Activated T-cell treated with anti-CD3 and anti-CD28 coated beads for 48 hours (primary cell): ENCODE results near the gene CHRNA4.

ENCODE experiments used
- DNase-seq: peaks from one replicate; pipeline ENCODE4 v3.0.0-alpha.2; 2020; ENCODE audit warnings: low read depth

The CHRNA4 gene

GRCh38 chr20:63333241-63333836 lies 27.8 kb downstream of the CHRNA4 start:
- no peak for DNase-seq

DNA sequence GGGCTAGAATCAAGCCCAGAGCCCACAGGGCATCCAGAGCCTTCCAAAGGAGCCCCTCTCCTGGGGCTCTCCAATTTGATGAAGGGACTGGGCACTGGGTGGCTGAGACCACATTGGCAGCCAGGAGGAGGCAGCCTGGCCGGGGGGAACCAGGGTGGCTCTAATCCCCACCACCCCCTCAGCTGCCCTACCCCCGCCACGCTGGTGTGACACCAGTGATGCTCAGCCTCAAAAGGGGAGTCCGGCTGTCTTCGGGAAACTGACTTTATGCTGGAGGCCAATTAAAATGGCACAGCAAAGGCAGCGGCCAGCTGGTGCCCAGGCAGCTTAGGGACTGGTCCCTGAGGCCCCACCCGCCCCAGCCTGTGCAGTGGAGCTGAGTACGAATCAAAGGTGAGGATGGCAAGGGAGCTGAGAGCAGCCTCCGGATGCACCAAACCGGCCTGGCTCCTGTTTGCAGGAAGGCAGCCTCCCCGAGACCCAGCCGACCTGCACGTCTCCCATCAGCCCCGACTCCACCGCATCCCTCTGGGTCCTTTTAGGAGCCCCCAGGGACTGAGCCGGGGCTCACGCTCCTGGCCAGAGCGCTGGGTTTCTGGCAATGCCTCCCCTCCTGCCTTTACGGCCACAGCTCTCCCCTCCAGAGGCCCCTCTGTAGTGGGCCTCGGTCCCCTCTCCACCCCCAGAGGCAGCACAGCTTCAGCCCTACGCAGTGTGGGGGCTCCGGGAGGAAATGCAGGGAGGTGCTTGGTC lies 28.5 kb downstream of the CHRNA4 start:
- DNase-seq = no peak

DNA sequence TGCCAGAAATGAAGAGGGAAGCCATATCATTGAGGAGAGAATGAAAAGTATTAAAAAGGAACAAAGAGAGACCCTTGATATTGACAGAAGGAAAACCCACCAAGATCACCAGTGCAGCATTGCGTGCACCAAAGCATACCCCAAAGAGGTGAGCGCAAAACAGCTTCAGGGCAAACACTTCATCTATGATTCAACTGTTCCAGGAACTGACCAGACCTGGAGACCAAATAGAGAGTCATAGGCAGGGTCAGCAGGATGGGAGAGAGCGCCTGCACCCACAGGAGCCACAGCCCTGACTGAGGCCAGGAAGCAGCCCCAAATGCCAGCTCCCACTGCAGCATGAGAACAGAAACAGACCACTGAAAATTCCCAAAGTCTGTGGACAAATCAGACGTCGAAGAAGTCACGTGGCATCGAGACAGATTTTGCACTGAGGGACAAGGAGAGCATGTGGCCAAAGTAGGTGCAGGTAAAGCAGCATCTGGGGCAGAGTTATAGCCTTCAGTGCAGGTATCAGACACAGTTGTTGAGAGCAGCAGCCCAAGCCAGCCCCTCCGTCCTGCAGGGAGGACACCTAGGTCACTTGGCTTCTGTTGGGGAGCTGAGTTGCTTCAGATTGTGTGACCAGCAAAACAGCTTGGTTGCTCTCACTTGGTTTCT lies 29.3 kb downstream of the CHRNA4 start:
- no peak for DNase-seq

DNA sequence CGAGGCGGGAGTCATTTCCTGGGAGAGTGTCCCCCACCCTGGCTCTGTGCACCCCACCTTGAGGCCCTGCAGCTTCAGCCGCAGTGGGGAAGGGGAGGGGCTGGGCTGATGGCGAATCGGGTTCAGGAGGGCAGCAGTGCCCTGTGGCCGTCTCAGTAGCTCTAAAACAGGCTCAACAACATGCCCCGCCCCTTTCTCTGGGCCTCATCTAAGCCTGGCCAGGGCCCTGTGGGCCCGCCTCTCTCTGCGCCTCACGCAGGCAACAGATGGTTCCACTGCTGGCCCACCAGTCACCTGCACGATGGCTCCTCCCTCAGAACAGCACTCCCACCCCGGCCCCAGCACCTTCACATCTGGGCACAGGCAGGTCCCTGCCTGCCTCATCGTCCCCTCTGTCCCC lies 30.2 kb downstream of the CHRNA4 start:
- no peak for DNase-seq

GRCh38 chr20:63330084-63330760 lies 30.9 kb downstream of the CHRNA4 start:
- no peak for DNase-seq

DNA sequence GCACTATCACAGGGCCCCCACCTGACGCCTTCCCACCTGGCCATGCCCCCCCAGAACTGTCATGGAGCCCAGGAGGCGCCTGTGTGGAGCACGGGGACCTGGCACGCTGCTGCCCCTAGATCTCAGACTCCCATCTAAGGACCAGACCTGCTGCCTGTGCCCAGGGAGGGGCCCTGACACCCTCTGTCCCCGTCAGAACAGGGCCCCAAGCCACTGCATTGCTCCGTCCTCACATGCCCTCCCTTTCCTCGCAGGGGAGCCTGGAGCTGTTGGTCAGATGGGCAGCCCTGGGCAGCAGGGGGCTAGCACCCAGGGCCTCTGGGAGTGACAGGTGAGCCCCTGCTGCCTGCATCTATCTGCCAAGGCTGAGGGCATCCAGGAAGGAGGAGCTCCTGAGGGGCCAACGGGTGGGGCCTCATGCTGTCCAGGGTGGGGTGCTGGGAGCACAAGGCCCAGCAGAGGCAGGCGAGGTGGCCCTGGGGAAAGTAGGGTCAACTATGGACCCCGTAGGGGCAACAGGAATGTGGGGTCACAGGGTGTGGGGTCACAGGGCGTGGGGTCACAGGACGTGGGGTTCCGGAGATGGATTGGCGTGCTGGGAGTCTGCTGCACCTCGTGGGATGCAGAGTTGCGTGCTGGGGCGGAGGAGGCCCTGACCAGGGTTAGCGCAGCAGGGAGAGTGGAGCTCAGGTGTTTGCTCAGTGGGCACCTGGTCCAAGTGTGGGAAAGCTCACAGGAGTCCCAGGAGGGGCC lies 31.6 kb downstream of the CHRNA4 start:
- DNase-seq = no peak

DNA sequence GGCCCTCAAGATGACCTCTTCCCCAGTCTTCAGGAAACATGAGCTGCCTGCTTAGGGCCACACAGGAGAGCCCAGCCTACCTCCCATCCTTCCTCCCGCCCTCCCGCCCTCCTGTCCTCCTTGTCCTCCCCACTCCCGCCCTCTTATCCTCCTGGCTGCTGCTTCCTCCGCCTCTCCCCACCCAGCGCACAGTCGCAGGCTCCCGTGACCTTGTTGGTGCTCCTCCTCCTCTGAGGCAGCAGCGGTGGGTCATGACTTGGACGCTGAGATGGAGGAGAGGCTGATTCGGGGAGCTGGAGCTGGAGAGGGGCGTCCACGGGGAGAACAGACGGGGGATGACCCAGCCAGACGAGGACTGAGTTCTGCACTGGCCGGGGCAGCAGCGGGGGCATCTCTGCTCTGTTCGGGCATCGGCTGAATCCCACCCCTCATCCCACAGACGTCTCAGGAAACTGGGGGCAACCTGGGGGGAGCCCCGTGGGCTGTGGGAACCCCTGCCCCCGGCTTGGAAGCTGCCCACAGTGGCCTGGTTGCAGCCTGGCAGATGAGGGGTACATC lies 32.4 kb downstream of the CHRNA4 start:
- no peak for DNase-seq

GRCh38 chr20:63328026-63328700 lies 33.0 kb downstream of the CHRNA4 start:
- DNase-seq = no peak

DNA sequence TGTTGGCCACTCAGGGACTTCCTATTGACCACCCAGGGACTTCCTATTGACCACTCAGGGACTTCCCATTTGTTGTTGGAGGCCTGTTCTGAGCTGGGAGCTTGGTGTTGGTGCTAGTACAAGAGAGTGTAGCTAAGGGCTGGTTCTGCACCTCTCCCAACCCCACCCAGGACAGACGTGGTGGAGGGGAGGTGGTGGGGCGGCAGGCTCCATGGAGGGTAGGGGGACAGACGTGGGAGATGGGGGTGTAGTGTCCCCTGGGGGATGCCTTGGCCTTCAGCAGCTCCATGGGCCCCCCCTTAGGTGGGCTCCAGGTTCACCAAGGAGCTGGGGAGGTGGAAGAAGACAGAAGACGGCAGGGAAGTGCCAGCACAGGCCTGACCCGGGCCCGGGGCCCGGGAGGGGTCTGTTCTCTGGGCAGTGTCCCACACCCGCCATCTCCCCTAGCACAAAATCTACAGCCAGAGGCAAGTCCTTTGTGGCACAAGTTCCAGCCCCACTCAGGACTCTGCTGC lies 33.9 kb downstream of the CHRNA4 start:
- DNase-seq = no peak

GRCh38 chr20:63326314-63327230 lies 34.6 kb downstream of the CHRNA4 start:
- no peak for DNase-seq

- DNase-seq = no peak
Observed at GRCh38 chr20:63325554-63326313, 35.4 kb downstream of the CHRNA4 start.

GRCh38 chr20:63325021-63325471 lies 36.1 kb downstream of the CHRNA4 start:
- DNase-seq = no peak

GRCh38 chr20:63323357-63323981 lies 37.7 kb downstream of the CHRNA4 start:
- DNase-seq = no peak

- no peak for DNase-seq
Observed at GRCh38 chr20:63322933-63323273, 38.2 kb downstream of the CHRNA4 start.

- DNase-seq = no peak
Observed at GRCh38 chr20:63322146-63322932, 38.8 kb downstream of the CHRNA4 start.

GRCh38 chr20:63321148-63321831 lies 39.9 kb downstream of the CHRNA4 start:
- no peak for DNase-seq

DNA sequence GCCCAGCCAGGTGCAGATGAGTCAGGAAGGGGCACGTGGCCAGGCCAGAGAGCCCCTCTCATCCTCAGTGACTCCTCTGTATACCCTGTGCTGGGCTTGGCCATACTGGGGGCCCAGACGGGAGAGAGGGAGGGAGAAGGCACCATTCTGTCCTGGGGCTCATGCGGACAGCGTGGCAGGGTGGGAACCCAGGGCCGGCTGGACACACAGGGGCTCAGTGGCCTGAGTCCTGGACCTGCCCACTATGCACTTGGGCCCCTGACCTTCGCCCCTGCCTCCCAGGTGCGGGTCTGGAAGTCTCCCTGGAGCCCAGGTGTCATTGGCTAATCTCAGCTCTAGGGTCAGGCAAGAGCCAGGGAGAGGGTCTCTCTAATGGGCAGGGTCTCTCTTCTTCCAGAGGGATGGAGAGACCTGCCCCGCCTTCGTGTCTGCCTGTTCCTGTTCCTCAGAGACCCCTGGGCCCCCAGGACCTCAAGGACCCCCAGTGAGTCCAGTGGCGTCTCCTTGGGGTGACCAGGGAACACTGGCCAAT lies 40.5 kb downstream of the CHRNA4 start:
- DNase-seq = no peak
